HG03039 (cell line): Measurements from ENCODE around the gene CPXM1.
"Not testable (repeated sequence)": the region's sequence is repeated elsewhere in the genome, so short reads cannot be mapped to it uniquely, and the experiment has no call there.

Experiments
- ATAC-seq: cut with Tn5 transposase; IDR thresholded peaks from one replicate; pipeline ENCODE4 v1.9.1; 2021; ENCODE audit warnings: mild to moderate bottlenecking, moderate library complexity; ENCODE audit not compliant: unreplicated experiment

CPXM1 gene

DNA sequence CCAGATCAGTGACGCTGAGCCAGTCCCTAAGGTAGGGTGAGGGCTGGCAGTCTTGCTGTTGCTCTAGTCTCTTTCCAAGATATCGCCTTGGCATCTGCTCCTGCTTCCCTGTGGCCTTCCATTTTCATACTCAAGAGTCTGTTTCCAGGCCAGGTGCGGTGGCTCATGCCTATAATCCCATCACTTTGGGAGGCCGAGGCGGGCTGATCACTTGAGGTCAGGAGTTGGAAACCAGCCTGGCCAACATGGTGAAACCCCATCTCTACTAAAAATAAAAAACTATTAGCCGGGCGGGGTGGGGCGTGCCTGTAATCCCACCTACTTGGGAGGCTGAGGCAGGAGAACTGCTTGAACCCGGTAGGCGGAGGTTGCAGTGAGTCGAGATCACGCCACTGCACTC, 30.3 kb downstream of the CPXM1 start:
- not testable (repeated sequence) for ATAC-seq

DNA sequence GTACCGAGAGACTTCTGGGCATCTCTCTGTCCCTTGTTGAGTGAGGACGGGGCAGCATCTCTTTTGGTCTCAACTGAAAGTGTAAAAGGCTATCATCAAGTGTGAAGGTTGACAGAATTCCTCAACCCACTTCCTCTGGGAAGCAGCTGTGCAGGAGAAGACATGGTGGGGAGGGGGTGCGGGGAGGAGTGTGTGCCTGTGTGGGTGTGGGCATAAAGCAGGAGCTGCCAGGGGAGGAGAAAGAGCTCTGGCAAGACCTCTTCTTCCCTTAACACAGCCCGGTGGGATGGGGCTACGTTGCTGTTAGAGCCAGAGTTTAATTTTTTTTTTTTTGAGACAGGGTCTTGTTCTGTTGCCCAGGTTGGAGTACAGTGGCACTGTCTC, 31.8 kb downstream of the CPXM1 start:
- ATAC-seq: no peak

DNA sequence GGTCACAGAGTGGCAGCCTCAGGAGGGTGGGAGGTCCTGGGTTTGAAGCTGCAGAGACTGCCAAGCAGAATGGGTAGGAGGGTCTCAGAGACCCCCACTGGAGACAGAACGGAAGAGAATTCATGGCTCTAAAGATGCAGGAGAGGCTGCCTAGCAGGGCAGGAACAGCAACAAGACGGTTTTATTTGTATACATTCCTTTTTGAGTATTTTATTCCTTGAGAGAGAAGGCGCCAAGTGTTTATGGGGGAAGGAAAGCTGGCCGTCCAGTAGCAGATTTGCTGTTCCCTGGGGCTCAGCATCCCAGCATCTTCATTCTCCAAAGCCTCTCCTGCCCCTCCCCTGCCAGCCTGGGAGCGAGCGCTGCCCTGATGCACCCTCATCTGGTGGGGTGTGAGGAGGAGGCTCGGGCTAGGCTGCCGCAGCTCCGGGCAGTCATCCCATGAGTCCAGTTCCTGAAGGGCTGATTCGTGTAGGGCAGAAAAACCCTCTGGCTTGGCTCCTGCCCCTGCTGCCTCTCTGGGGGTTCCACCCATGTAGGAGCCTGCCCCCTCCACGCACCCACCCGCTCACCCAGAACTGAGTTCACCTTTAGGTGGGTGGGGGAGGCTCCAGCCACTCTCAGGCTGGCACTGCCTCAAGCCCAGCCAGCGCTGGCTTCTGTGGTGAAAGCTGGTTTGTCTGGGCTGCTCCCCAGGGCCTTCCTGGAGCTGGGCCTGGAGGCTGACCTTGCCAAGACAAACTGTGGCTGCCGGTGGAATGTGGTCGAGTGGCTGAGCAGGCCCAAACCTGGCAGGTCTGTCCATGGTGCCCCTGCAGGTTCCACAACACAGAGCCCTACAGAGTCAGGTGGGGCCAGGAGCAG, 32.4 kb downstream of the CPXM1 start:
- ATAC-seq: no peak

DNA sequence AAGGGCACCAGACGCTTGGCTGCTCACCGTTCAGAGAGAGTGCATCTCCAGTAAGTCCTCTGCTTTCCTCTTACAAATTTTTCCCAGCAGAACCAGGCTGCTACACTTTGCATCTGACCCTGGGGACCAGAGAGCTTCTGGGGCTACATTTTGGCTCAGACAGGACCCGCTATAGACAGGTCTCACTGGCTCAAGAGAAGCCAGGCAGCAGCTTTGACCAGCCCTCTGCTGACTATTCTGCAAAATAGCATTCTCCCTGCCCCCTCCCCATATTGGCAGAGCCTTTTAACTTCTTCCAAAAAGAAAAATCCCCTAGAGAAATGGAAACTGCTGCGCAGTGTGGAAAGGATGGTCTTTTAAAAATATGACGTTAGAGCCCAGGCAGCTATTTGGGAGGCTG, 37.2 kb downstream of the CPXM1 start:
- ATAC-seq: no peak

DNA sequence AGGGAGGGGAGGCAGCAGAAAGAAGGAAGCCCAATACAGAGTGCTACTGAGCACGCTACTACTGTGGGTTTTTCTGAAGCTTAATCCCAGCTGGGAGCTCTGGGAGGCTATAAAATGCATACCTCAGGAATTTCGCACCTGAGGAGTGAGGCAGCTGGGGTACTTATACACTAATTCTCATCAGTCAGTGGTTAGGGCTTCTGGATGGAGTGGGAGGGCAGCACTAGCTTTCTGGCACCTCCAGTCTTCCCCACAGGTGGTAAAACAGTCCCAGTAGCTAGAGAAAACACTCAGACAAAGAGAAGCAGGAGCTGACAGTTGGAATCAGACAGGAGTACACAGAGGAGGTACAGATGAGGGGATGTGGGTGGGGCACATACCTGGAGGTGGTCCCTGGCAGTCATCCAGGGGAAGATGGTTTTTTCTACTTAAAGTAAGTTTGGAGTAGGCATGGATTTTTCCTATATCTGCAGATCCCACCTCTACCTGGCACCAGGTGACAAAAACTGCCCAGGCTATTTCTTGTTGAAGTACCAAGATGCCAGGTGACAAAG, 37.8 kb downstream of the CPXM1 start:
- no peak for ATAC-seq

DNA sequence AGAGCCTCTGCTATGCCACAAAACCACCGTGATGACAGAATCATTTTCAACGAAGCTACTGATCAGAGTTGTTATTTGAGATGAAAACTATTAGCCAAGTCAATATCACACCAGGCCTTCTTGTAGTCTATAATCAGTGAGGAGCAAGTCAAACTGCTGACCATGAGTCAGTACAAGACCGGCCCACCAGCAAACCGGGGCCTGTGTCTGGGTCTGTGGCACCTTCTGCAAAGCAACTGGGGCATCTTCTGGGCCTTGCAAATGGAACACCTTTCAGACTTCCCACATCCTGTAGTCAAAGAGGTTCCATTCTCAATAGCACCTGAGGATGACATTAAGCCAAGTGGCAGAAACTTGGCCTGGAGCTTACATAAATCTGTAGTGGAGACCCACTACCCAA, 38.5 kb downstream of the CPXM1 start:
- ATAC-seq: no peak

DNA sequence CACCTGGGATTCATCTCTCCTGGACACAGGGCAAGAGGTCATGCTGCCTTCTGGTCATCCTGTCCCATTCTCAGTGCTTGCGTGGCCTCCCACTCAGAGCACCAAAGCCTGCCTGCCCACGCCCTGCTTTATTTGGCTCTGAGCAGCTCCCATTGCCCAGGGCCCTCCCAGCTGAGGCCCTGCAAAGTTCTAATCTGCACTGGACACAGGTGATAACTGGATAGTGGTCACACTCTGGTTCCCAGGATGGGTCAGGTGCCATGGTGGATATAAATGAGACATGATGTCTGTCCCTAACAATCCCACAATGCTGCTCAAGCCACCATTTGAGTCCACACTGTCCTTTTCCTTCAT, 39.5 kb downstream of the CPXM1 start:
- no peak for ATAC-seq

DNA sequence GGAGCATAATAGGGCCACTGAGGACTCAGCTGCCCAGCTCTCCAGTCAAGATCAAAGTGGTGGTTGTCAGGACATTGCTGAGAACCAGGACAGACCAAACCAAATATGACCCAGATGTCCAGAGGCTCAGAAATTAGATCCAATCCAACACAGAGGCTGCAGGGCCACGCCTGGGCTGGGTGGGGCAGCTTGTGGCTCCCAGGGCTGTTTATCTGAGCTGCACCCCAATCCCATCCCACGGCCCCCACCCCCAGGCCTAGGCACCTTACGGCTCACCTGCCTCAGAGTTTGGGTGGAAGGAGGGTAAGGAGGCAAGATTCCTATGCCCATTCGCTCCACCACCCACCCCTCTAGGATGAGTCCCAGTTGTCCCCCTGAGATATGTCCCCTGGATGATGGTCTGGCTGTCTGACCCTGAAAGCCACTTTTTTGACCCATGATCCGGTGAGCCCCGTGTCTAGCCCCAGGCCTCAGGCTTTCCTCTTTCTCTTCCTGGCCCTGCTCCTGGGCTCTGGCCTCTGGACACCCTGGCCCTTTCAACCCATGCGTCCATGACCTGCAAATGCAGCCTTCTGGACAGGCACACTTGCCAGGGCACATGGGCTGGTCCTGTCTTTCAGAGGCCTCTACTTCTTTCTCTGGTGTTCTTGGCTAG, 40.0 kb downstream of the CPXM1 start:
- no peak for ATAC-seq

DNA sequence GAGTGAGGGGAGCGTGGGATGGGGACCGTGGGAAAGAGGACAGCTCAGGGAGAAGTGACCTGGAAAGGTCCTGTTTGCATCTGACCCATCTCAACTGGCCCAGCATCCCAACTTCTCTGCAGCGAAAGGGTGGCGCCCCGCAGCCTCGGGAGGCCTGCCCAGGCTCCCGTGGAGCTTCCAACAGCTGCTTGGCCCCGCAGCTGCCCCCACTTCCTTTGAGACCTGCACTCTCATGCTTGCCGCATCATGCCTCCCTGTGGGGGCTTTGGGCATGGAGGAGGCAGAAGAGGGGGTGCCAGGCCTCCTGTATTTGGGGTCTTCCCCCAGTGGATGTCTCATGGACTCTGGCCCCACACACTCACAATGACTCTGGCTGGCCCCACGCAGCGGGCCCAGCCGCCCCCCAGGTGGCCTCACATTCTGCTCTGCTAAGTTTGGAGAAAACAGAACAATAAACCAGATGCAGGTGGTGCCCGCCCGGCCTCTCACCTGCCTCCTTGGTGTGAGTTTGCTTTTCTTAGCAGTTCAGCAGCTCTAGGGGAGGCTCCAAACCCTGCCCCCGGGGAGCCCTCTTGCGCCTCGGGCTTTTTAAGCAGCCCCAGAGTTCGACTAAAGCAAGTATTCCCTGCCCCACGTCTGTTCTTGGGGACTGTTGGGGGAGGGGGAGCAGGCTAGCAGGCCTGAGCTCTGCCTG, 40.7 kb downstream of the CPXM1 start:
- ATAC-seq: no peak

DNA sequence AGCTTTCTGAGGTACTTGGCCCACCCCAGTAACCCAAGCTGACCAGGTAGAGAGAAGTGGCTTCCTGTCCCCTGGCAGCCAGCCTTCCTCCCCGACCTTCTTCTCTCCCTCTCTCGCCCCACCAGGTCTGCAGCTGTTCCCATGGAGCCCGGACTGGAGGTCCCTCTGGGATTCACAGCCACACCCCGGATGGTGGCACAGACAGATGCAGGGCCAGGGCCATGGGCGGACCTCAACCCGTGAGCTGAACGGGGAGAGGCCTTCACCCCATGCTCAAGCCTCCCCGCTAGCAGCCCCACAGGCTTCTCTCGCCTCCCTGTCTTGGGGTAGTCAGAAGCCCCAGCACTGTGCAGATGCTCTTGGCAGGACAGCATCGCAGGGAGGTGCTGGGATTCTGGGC, 41.3 kb downstream of the CPXM1 start:
- ATAC-seq: no peak

DNA sequence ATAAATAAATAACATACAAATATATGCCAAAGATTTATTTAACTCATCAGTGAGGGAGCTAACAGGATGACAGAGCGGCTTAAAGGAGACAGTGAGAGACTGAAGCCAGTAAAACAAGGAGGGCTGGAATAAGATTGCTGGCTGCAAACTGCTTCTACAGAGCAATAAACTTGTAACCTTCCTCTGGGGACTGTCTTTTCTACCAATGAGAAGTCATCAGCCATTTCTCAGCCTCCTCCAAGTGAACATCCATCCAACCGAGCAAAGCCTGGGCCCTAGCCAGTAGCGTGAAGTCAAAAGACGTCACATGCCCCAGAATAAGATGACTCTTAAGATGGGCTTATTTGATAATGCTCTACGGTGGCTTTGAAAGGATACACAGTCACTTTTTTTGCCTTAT, 42.5 kb downstream of the CPXM1 start:
- ATAC-seq: no peak

DNA sequence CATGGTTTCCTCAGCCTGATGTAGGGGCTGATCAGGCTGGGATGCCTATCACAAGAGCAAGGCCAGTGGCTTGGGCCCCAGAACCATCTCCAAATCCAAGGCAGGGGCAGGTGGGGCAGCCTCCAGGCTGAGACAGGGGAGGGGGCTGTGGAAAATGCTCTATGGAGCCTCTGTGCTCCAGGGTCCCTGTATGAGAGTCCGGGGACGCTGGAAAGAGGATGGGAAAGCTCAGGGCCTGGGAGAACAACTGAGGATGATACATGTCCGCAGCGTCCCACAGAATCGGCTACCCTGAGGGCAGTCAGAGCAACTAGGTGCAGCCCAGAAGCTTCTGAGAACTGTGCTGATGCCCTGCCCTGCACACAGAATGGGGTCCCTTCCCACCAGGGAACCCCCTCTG, 43.4 kb downstream of the CPXM1 start:
- ATAC-seq: no peak

DNA sequence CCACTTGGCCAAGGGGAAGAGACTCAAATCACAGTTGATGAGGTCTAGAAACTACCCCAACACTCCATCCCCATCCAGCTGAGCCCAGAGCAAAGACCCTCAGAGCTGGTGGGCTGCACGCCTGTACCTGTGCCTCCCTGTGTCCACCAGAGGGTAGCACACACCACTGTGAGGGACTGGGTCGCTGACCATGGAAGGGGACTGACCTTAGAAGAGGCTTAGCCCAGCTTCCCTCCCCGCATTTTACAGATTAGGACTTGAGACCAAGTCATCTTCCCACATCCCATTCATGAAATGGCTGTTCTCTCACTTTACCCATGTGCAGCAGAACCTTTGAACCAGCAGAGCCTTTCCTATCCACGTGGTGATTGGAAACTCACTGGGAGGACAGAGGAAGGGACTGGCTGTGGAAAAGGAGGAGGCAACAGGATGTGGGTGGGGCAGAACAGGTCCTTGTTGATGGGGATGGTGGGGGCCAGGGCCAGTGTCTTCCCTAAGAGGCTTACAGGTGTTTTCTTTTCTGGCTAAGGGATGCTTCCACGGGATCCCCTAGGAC, 44.3 kb downstream of the CPXM1 start:
- no peak for ATAC-seq

DNA sequence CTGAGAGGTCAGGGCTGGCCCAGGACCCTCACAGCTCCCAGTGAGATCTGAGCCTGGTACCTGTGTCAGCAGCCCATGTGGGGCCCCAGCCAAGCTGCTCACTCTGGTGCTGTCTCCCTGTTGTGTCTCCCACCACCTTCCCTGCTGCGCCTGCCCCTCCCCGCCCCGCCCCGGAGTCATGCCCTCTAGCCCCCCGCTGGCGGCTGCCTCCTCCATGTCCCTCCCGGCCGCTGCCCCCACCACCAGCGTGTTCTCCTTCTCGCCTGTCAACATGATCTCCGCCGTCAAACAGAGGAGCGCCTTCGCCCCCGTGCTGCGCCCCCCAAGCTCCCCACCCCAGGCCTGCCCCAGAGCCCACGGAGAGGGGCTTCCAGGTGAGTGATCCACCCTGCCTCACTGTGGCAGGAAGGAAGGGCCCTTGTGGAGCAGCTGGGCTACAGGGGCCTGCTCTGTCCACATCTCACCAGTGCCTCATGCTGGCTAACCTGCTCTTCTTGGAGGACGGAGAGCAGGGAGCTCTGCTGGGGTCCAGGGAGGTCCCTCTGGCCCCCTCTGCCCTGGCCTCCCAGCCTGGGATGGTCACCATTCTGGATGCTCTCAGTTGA, 44.9 kb downstream of the CPXM1 start:
- ATAC-seq: no peak

DNA sequence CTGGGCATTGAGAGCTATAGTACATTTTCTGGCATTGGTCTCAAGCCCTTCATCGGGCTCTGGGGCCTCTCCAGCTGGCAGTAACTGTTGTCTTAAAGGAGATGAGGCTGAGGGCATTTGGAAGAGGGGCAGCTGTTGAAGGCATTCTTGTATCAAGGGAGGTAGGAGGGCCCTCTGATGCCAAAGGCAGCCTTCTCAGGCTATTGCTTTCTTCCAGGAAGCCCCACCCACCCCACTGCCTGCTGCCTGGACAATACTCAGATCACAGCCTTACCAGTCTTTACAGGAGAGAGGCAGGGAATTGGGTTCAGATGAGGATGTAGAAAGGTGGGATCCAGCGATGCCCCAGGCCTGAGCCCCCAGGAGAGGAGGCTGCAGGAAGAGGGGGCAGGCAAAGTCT, 46.0 kb downstream of the CPXM1 start:
- ATAC-seq: no peak

DNA sequence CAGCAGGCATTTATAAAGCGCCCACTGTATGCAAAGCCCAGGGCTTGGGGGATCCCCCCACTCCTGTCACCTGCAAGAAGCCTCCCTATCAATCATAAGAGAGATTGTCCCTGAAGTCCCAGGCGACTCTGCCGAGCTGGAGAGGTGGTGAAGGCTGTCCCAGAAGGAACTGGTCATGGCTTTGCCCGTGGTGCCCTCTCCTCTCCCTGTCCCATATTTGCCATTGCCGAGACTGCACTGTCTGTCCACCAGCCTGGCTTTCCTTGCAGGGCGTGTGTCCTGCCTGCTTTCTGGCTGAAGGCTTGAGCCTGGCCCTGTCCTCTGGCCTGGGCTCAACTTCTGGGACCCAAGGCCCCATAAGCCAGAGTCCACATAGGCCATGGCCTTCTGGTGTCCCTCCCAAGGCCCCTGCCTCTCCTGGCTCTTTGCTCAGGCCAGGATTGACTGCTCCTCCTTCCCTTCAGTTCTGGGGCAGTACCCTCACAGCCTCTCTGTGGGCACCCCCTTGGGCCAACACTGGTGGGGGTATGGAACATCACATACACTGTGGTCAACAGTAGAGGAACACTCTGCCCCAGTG, 46.9 kb downstream of the CPXM1 start:
- ATAC-seq: no peak

DNA sequence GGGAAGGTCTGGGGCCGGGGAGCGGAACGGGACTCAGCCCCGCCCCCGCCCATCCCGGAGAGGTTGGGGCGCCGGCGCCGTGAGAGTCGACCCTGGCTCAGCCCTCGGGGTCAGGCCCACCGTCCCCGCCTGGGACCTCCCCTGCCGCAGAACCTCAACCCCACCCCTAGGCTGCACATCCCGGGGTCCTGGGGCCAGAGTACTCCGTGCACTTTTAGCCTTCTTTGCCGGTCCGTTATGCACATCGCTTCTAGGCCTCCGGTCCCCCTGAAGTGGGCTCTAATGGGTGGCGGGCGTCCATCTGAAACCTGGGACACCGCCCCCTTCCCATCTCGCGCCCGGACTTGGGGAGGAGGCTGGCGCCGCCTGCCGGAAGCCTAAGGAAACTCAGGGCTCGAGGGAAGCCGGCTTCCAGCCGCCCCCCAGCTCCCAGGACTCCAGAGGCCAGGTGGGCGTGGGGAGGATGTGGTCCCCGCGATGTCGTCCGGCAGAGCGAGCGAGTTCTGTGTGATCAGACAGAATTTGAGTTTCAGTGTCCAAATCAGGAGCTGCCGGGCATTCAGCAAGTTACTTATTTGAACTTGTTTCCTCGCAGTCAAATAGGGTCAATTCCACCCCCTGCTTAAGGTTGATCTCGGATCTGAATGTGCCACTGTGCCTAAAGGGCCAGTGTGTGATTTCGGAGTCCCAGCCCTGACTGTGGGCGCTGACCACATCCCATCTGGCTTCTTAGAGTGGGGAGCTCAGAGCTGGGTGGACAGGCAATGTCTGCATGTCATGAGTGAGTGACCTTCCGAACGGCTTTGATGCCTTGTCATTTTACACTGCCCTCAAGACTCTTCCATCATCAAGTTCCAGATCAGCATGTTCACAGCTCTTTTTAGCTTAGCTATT, 47.6 kb downstream of the CPXM1 start:
- ATAC-seq: no peak

DNA sequence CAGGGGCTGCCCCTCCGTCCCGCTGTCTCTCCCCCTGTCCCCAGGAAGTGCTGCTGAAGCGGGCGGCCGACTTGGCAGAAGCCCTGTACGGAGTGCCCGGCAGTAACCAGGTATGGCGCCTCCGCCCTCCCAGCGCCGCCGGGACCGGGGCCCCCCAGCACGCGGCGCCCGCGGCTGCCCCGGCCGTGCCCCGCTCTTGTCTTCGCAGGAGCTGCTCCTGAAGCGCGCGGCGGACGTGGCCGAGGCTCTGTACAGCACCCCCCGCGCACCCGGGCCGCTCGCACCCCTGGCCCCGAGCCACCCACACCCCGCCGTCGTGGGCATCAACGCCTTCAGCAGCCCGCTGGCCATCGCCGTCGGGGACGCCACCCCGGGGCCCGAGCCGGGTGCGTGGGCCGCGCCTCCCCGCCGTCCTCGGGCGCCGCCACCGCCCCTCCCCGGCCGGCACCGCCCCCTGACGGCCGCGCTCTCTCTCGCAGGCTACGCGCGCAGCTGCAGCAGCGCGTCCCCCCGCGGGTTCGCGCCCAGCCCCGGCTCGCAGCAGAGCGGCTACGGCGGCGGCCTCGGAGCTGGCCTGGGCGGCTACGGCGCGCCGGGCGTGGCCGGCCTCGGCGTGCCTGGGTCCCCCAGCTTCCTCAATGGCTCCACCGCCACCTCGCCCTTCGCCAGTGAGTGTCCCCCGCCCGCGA, 48.4 kb downstream of the CPXM1 start:
- no peak for ATAC-seq

DNA sequence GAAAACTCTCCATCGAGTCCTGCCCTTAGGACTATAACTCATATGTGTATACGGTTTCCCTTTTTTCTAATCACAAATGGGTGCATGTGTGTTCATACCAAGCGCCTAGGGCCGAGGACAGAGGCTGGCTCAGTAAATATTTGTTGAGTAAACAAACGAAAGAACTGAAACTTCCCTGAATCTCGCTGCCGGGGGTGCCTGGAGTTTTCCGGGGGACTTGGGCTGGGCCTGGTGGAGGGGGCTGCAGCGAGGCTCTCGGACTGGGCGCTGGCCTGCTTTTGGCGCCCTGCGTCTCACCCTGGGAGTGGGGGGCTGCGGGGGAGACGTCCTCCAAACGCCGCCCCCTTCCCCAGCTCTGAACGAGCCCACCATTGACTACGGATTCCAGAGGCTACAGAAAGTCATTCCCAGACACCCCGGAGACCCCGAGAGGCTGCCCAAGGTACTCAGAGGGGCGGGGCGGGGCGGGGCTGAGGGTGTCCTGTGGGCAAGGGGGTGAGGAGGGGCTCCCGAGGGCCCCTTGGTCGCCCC, 49.0 kb downstream of the CPXM1 start:
- ATAC-seq: no peak
